Keratinocyte (primary cell): ENCODE data around the gene SLC12A3. TPM values are rescaled to one million over a fixed set of nuclear protein-coding genes. Genes with fewer than 3 reads are reported as not detected.
A peak's percentile ranks its signal among the peaks of the same experiment; 100 is the strongest.

ENCODE experiments used
- DNase-seq: peaks from one replicate; pipeline ENCODE4 v3.0.0-alpha.2; 2011; ENCODE audit warnings: low read depth, missing footprints, low spot score
- FAIRE-seq: peaks from 2 replicates; lab custom pipeline; 2011; peaks lifted over from hg19 to GRCh38; lab: Jason Lieb, UNC
- H2AFZ ChIP-seq: 2 replicates; pipeline ENCODE4 v1.6.0; 2012; ENCODE audit warnings: low read length, control low read depth, inconsistent platforms; ENCODE audit not compliant: control insufficient read depth
- H3K27ac ChIP-seq: 2 replicates; pipeline ENCODE4 v1.5.1; 2011; ENCODE audit warnings: low read length; ENCODE audit not compliant: control insufficient read depth, insufficient read depth
- H3K27me3 ChIP-seq: 3 replicates; pipeline ENCODE4 v1.6.0; 2011; ENCODE audit warnings: low read length; ENCODE audit not compliant: control insufficient read depth, insufficient read depth; ENCODE audit errors: extremely low read depth
- H3K36me3 ChIP-seq, 2 experiments: 2 replicates in 1 of 2; 3 replicates in 1 of 2; pipeline ENCODE4 v1.5.1; 2011; ENCODE audit warnings: low read length in 2 of 2, mild to moderate bottlenecking in 1 of 2; ENCODE audit not compliant: control insufficient read depth in 2 of 2, insufficient read depth in 2 of 2; ENCODE audit errors: extremely low read depth in 1 of 2
- H3K4me1 ChIP-seq: 3 replicates; pipeline ENCODE4 v1.5.1; 2011; ENCODE audit warnings: low read length; ENCODE audit not compliant: control insufficient read depth, insufficient read depth; ENCODE audit errors: extremely low read depth
- H3K4me2 ChIP-seq: 3 replicates; pipeline ENCODE4 v1.6.0; 2011; ENCODE audit warnings: low read depth, low read length; ENCODE audit not compliant: control insufficient read depth, insufficient read depth; ENCODE audit errors: extremely low read depth
- H3K4me3 ChIP-seq, 3 experiments: fragments of 200-600 bp in 1 of 3; sonication (generic) in 1 of 3; 2 replicates in 2 of 3; 3 replicates in 1 of 3; pipeline ENCODE4 v1.5.1; 2011 to 2016; ENCODE audit warnings: low read length in 3 of 3, mild to moderate bottlenecking in 3 of 3, control low read depth in 2 of 3, inconsistent platforms in 1 of 3, low read depth in 1 of 3, mixed read lengths in 1 of 3, mixed run types in 1 of 3, moderate library complexity in 1 of 3; ENCODE audit not compliant: control insufficient read depth in 2 of 3, insufficient read depth in 2 of 3; ENCODE audit errors: extremely low read depth in 1 of 3
- H3K79me2 ChIP-seq: 2 replicates; pipeline ENCODE4 v1.6.0; 2012; ENCODE audit warnings: low read length; ENCODE audit not compliant: control insufficient read depth, insufficient read depth
- H3K9ac ChIP-seq: 3 replicates; pipeline ENCODE4 v1.6.0; 2011; ENCODE audit warnings: low read length; ENCODE audit not compliant: control insufficient read depth, insufficient read depth; ENCODE audit errors: extremely low read depth
- H3K9me1 ChIP-seq: 3 replicates; pipeline ENCODE4 v1.6.0; 2011; ENCODE audit warnings: low read length; ENCODE audit not compliant: control insufficient read depth, insufficient read depth; ENCODE audit errors: extremely low read depth
- H3K9me3 ChIP-seq: 2 replicates; pipeline ENCODE4 v1.5.1; 2012; ENCODE audit warnings: low read depth, low read length; ENCODE audit not compliant: control insufficient read depth
- H4K20me1 ChIP-seq: 3 replicates; pipeline ENCODE4 v1.6.0; 2011; ENCODE audit warnings: low read length; ENCODE audit not compliant: control insufficient read depth, insufficient read depth; ENCODE audit errors: extremely low read depth
- EZH2 ChIP-seq: IDR thresholded peaks from one replicate; pipeline ENCODE4 v1.6.1; 2012; ENCODE audit warnings: inconsistent platforms, mild to moderate bottlenecking, low read length, moderate library complexity
- dilution Hi-C: fragments of 300-500 bp; cut with MboI; formaldehyde crosslinking; loops from one replicate; pipeline ENCODE4 v1.7.0; 2020; ENCODE audit warnings: low sequenced_read_pairs; ENCODE audit not compliant: extremely low pct_ligation_motif_present
- polyA plus RNA-seq, 5 experiments: library from polyadenylated mRNA; depleted of rRNA in 3 of 5; stranded (reverse) in 3 of 5; stranded (forward) in 1 of 5; unstranded in 1 of 5; fragments of >200 nt; gene quantifications; 1 replicate in 1 of 5; 2 replicates in 3 of 5; 3 replicates in 1 of 5; pipeline versions ENCODE4 v1.2.1 to v1.2.3, GENCODE V29; 2011 to 2012; ENCODE audit warnings: missing spikeins in 2 of 5, low read depth in 1 of 5, low replicate concordance in 1 of 5
- TF ChIP-seq, protein P1 (sequence below), 3 experiments: IDR thresholded peaks in 1 of 3; conservative IDR thresholded peaks in 1 of 3; optimal IDR thresholded peaks in 1 of 3; 2 replicates in 2 of 3; 3 replicates in 1 of 3; pipeline versions ENCODE3 to v1.5.1; 2011; ENCODE audit warnings: low read length in 3 of 3, mild to moderate bottlenecking in 3 of 3, moderate library complexity in 2 of 3, control low read depth in 1 of 3, inconsistent platforms in 1 of 3; ENCODE audit not compliant: insufficient read depth in 2 of 3; ENCODE audit errors: extremely low read depth in 1 of 3

Gene SLC12A3
- polyA plus RNA-seq, 1 donor (not counting 4 experiments of a cell fraction or from before 2014, with no cell fraction given): not detected

DNA sequence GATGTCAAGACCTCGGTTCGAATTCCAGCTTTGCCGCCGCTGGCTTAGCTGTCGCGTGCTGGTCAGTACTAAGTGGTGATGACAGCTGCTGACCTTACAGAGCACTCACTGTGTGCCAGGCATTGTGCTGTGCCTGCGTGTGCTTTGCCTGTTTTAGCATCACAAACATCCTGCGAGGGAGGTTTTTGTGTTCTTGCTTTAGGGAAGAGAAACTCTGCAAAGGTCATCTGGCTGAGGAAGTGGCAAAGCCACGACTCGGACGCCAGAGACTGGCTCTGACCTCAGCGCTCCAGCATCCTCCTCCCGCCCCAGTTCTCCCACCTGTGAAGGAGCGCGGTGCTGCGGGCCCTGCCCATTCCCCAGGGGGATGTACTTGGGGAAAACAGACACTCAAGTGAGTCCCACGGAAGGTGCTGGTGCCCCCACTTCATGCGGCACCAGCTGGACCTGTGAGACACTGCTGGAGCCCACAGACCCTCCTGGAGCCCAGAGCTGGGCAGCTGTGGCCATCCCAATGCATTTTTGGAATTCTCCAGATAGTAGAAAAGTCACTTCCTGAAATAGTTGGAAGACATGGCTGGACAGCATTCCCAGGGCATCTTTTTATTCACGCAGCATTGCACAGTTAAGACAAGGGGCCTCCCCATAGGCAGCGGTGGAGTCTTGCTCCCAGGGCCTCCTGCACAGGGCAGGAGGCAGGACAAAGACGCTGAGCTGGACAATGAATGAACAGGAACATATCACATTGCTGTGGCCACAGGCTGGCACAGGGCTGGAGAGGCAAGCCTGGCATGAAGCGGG lies 47.0 kb downstream of the SLC12A3 start:
- H3K4me1 ChIP-seq: peaks cover 52% of the 10 kb centered on the region
- no peaks in the 10 kb centered on the region for H3K79me2 ChIP-seq
- no peaks in the 10 kb centered on the region for H4K20me1 ChIP-seq
- H3K4me3 ChIP-seq: no peak overlapping the region
- H2AFZ ChIP-seq: no peak overlapping the region
- no peaks in the 10 kb centered on the region for H3K27me3 ChIP-seq
- FAIRE-seq (no peak), DNase-seq (no peak)
- no peaks in the 10 kb centered on the region for H3K9me3 ChIP-seq
- H3K36me3 ChIP-seq: no peaks in the 10 kb centered on the region
- H3K9ac ChIP-seq: no peak overlapping the region
- dilution Hi-C loops: no loop called here
- peak overlapping the region; percentile 45 for H3K4me2 ChIP-seq
- no peaks in the 10 kb centered on the region for H3K9me1 ChIP-seq
- H3K27ac ChIP-seq: no peak overlapping the region
- no peak for TF ChIP-seq EZH2
- TF ChIP-seq, protein P1, sequence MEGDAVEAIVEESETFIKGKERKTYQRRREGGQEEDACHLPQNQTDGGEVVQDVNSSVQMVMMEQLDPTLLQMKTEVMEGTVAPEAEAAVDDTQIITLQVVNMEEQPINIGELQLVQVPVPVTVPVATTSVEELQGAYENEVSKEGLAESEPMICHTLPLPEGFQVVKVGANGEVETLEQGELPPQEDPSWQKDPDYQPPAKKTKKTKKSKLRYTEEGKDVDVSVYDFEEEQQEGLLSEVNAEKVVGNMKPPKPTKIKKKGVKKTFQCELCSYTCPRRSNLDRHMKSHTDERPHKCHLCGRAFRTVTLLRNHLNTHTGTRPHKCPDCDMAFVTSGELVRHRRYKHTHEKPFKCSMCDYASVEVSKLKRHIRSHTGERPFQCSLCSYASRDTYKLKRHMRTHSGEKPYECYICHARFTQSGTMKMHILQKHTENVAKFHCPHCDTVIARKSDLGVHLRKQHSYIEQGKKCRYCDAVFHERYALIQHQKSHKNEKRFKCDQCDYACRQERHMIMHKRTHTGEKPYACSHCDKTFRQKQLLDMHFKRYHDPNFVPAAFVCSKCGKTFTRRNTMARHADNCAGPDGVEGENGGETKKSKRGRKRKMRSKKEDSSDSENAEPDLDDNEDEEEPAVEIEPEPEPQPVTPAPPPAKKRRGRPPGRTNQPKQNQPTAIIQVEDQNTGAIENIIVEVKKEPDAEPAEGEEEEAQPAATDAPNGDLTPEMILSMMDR (optimal IDR thresholded peaks at IDR 0.05 in 1 of 3, IDR thresholded peaks at IDR 0.05 in 1 of 3, conservative IDR thresholded peaks at IDR 0.05 in 1 of 3; ENCODE audit: extremely low read depth in 1 of 3, insufficient read depth in 2 of 3, low read length in 3 of 3): no peak

DNA sequence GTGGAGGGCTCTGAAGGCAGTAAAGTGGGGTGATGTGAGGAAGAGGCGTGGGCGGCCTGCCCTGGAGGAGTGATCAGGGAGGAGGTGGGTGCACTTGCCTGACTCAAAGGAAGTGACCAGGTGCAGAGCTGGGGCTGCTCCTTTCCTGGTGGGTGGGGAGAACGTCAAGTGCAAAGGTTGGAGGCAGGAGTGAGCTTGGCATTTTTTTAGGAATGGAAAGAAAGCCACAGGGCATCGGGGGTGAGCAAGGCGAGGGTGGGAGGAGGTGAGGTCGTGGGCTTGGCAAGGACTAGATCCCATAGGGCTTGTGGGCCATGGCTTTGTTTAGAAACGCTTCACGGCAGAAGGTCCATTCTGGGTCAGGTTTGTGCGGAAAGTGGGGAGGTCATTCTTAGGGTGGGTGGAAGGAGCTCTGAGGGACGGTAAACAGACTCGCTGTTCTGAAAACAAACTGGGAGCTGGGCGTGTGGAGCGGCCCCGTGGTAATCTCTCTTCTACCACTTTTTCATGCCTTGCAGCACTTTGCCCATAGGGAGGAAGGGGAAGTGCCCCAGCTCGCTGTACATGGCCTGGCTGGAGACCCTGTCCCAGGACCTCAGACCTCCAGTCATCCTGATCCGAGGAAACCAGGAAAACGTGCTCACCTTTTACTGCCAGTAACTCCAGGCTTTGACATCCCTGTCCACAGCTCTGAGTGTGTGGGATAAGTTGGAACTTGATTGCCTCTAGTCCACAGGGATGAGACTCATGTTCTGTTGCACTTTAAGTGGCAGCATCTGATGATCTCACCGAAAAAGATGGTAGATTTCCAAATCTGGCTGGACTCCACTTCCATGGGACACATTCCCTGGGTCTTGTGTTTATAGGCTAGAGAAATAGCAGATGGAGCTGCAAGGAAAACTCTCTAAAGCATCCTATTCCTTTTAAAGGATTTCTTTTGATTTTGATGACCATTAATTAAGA lies 48.0 kb downstream of the SLC12A3 start:
- H3K9me3 ChIP-seq: no peaks in the 10 kb centered on the region
- H3K36me3 ChIP-seq: no peaks in the 10 kb centered on the region
- H4K20me1 ChIP-seq: no peaks in the 10 kb centered on the region
- dilution Hi-C loops: no loop called here
- FAIRE-seq (peak; percentile 100), DNase-seq (no peak)
- H3K9ac ChIP-seq: no peak overlapping the region
- no peaks in the 10 kb centered on the region for H3K9me1 ChIP-seq
- H3K79me2 ChIP-seq: no peaks in the 10 kb centered on the region
- H3K4me3 ChIP-seq: no peak overlapping the region
- H3K4me2 ChIP-seq: peak overlapping the region; percentile 45
- H2AFZ ChIP-seq: no peak overlapping the region
- H3K4me1 ChIP-seq: peaks cover 52% of the 10 kb centered on the region
- TF ChIP-seq EZH2: no peak
- TF ChIP-seq, protein P1 (optimal IDR thresholded peaks at IDR 0.05 in 1 of 3, IDR thresholded peaks at IDR 0.05 in 1 of 3, conservative IDR thresholded peaks at IDR 0.05 in 1 of 3; ENCODE audit: extremely low read depth in 1 of 3, insufficient read depth in 2 of 3, low read length in 3 of 3): no peak
- no peaks in the 10 kb centered on the region for H3K27me3 ChIP-seq
- peak overlapping the region; percentile 1 for H3K27ac ChIP-seq
